Superior temporal gyrus (tissue), 1 donor: ENCODE measurements around the gene UQCC2.

ENCODE experiments used
- DNase-seq: peaks from one replicate; pipeline ENCODE4 v3.0.0-alpha.2; 2016; ENCODE audit errors: extremely low spot score

UQCC2 gene

DNA sequence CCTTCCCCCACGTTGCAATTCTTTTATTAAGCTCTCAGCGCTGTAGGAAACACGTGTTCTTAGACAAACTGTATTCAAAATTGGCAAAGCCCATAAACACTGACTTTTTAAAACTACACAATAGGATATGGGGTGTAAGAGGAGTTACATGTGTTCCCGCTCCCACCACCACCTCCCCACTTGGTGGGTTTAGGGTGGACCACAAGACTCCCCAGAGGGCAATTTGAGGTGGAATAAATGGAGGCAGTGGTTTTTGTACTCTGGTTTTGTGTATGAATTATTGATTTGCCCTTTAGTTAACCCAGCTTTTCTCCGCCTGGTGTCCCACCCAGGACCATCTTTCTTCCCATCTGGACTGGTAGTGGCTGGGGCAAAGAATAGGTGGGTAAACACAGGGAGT lies 3.7 kb downstream of the UQCC2 start:
- DNase-seq, result no peak

DNA sequence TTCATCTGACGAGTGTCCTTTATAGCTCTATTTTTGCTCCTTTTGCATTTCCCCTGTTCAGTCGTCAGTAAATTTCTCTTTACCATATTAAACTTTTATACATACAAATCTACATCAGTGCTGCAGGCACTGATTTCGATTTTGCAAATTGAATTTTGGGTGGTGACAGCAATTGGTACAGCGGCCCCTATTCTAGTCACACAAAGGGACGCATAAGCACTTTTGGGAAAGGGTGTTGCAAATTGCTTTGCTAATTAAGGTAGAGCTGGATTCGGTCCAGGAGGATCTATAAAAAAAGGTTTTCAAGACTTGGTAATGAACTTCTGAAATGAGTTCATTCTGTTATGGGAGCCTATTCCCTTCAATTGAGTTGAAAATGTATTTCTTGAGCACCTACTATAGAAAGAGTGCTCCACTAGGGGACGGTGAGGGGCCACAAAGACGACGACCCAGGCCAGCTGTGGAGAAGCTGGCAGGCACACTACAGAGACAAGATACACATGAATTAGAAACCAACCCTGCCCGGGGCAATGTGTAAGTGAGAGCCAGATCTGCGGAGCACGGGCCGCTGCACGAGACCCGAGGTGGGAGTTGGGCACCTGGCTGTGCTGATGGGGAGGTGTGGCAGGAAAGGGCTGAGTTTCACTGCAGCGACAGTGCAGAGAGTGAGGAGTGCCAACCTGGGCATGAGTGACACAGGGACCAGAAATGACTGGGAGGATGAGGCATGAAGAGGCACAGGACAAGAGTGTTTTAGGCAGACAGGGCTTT lies 5.4 kb downstream of the UQCC2 start:
- DNase-seq, result no peak

GRCh38 chr6:33705268-33705885 lies 6.1 kb downstream of the UQCC2 start:
- no peak for DNase-seq

DNA sequence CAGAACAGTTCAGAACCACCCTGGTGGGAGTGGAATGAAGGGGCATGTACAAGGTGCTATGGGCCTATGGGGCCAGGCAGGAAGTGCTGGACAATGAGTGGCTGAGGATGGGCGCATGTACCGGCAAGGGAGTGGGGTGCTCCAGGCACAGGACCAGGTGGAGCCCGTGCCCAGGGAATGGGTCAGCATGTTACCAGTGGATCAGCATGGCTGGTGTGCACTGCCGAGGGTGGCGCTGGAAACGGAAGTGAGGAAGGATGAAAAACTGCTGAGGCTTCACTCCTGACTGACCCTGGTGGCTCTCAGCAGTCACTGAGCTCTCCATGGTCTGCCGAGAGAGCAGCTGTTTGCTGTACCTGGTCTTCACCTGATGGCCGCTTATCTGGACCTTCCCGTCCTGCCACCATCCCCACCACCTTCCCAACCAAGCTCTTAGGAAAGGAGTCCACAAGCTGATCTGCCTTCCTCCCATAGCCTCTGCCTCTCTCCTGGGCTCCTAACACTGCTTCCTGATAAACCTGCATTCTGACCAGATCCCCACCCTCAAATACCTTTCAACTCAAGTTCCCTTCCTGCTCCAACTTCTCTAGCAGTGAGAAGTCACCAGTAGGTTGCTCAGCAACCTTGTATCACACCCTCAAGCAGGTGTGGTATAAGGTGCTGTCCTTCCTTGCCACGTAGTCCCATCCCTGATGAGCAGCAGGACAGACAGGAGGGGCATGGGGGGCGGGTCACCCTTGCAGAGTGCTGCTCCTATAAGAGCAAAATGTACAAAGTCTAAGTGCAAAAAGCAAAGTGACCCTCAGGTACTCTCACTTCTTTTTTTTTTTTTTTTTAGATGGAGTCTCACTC lies 7.1 kb downstream of the UQCC2 start:
- no peak for DNase-seq

DNA sequence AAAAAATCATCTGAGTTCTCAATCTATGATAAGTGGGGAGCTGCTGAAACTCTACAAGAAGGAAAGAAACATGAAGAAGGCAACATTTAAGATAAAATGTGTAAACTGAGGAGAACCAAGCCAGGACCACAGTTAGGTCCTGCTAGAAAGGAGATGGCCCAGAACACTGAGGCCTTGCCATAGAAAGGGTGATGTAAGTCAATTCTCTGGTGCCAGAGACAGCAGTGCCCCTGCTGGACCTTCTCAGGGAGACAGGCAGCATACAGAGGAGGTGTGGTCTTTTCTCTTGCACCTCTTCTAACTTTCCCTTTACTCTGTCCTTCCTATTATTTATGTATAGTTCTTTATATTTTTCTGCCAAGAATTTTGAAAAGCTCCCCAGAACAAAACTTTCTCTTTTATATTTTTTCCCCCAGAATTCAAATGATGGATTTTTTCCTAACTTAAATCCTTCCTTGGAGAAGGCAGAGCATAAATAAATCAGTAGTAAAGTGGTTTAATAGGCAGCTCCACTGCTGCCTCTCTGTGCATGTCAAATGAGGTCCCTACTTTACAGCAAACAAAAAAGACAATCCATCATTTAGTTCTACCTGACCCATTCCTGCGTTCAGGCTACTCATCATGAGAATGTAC lies 9.0 kb downstream of the UQCC2 start:
- peak; percentile 36 for DNase-seq

DNA sequence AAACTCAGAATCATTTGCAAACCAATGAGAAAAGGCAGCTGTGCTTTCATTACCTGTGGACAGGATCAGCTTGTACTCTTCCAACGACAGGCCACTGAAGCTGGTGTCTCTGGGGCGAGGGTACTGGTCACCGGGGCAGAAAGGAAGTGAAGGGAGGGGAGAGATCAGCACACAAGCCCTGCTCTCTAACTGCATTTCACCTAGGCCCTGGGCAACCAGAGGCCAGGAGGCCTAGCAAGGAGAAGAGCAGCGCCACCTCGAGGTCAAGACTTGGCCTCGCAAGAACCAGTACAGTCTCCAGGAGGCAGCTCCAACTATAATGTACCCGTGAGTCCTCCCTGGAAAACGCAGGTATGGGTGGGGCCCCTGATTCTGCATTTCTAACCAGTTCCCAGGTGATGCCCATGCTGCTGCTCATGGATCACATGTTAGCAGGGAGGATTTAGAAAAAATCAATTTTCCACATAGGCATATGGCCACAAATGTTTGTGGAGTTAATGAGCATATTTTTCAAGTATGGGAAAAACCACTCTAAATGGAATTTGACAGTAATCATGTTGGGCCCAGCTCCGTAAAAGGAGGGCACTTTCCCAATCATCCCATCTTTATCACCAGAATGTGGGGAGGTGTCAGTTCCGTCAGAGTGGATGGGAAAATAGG lies 11.0 kb downstream of the UQCC2 start:
- DNase-seq, result peak; percentile 64

DNA sequence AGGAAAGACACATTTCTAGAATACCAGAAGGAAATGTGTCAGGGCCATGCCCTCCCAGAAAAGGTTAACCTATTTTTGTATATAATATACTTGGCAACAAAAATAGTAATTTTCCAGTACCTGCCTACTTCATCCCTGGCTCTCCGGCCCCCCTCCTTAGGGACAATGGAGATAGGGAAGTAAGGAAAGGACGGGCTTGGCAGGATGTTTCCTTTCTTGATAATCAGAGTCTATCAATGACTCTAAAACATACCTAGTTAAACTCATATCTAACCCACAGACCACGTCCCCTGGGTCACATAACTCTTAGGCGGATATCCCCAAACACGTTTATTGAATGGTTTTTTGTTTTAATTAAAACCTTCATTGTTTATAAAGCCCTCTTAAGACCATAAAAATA lies 11.8 kb downstream of the UQCC2 start:
- no peak for DNase-seq

DNA sequence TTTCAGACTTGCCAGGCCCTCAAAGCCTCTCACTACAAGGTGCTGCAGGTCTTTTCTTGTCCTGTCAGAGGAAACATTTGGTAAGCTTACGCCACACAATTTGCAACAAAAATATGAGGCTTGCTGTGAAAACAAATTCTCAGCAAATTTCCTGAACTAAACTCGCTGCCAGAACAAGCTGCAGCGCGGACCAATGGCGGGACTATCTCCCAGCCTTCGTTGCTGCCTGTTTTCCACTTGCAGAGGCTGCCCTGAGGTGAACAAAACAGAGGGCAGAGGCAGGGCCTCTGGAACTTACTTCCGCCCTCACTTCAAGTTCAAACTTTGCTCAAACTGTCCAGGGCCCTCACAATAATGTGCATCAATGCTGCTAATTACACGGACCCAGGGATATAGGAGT lies 12.4 kb downstream of the UQCC2 start:
- no peak for DNase-seq

GRCh38 chr6:33698494-33698893 lies 13.0 kb downstream of the UQCC2 start:
- no peak for DNase-seq

DNA sequence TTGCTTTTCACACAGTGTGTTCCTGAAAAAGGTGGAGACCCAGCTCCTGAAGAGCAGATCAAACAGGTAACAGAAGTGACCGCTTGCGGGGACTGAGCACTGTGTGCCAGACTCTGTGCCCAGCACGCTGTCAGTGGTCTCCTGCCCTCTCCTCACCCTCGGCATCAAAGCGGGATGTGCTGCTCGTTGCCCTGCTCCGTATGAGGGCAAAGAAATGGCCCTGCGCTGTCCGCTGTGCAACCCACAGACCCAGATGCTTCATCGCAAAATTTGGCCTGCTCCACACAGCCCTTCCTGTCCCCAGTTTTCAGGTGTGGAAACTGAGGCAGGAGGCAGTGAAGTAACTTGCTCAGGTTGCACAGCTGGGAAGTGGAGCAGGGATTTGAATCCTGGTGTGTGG lies 13.7 kb downstream of the UQCC2 start:
- no peak for DNase-seq

DNA sequence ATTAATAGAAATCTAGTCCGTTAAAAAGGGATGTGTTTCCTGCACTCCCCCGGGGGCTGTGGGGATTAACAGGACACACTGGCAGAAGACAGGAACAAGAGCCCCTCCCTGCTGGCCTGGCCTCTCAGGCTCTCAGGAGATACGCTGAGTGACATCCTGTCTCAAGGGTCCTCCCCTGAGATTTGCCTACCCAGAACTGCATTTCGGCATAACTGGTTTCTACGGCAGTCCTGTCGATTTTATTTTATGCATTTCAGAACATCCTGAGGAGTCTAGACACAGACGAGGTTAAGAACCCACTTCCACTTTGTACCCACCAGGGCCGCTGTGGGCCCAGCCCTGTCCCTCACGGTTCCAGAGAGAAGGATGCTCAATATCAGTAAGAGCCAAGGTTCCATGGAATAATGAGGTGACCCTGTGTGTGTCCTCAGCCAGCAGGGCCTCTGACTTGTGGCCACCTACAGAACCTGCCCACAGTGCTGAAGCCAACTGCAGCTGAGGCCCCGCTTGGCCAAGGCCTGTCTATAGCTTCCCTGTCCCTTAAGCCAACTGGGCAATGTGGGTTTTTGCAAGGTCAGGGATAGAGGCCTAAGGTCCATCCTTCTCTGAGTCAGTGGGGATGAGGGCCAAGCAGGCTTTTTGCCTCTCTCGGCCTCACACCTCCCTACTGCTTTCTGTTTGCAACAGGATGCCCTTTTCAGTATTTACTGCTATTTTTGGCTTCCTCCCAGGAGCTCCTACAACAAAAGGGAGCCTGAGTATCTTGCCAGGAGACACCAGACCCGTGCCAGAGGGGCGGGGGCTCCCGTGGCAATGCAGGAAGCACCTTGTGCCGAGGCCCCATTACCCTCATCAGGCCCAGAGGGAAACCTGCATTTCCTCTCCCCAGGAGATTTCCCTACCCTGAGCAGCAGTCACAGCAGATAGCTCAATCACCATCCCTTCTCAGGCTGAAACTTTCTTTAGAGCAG lies 14.7 kb downstream of the UQCC2 start:
- no peak for DNase-seq

DNA sequence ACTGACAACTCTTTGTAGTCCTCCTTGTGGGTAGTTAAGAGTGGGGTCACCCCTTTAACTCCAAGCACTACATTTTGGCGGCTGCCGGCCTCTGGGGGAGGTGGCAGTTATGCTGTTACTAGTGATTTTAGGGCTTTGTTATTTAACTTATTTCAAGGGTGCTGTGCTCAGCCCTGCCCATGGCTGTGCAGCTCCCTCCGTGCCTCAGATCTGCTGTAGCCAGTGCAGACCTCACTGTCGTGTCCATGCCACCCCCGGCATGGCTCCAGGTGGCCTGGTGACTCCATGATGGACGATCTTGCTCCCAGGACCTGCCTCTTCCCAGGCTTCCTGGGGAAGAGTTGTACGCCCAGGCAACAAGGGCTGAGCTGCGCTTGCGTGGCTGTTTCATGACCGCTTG lies 15.4 kb downstream of the UQCC2 start:
- DNase-seq, result no peak

GRCh38 chr6:33695451-33695887 lies 16.0 kb downstream of the UQCC2 start:
- DNase-seq, result peak; percentile 44

GRCh38 chr6:33694977-33695376 lies 16.5 kb downstream of the UQCC2 start:
- no peak for DNase-seq

- DNase-seq, result no peak
These were observed 17.0 kb downstream of the UQCC2 start for GRCh38 chr6:33694401-33694931.

DNA sequence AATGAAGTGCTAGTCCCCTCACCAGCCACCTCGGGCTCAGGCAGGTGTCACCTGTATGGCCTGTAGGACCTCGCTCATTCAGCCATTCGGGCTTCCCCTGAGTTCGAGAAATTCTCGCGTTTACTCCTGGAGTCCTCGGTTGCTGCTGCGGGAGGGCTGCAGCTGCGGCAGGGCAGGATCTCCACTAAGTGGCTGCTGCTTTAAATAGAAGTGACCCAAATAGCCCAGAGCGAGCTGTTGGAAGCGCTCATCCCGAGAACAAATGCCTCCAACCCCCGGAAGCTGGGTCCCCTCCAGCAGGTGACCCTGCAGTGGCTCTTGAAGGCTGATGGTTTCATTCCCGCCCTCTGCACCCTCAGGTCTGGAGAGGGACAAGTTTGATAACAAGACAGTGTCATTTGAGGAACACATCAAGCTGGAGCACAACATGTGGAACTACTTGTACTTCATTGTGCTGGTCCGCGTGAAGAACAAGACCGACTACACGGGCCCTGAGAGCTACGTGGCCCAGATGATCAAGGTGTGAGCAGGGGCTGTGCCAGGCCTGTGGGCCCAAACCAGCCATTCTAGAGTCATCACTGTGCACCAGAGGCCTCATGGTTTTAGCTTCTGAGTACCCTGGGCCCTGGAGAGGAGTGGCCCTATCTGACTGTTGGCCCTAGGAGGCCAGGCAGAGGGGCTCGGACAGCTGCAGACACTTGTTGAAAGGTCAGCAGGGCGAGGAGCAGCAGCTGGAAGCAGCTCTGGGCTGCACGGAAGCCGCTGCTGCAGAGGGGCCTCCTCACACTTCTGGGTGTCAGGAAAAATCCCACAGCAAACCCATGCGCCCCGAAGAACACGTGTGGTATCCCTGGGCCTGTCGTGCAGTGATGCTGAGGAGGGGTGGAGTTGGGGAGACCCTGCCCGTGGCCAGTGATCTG lies 18.1 kb downstream of the UQCC2 start:
- DNase-seq, result no peak

GRCh38 chr6:33692760-33693158 lies 18.7 kb downstream of the UQCC2 start:
- no peak for DNase-seq

DNA sequence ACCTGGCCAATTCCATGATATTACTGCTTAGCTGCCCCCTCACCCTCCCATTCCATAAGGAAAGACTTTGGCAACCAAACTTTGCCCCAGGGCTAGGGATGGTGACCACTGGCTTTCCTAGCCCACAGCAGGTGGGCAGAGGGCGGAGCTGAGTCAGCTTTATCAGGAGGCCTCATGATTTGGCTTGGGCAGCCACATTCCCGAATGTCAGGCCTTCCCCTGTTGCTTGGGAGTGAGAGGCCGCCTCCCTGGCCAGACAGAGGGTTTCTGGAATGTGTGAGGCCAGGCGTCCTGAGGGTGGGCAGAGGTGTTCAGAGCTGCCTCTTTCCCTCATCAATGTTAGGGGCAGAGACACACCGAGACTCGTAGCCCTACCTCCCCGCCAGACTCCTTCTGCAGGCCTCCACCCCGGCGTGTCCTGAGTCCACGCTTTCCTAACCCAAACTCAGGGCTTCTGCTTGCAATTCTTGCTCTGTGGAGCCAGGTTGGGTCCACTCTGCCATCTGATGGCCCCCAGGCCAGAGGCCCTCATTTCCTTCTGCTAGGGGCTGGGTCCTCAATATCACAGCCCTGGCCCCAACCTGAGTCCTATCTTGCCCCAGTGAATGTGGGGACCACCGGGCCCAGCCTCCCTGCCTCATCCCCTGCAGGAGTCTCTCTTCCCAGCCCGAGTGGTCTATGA lies 19.3 kb downstream of the UQCC2 start:
- no peak for DNase-seq
